ENCODE results near the gene RREB1.
A peak's percentile ranks its signal among the peaks of the same experiment; 100 is the strongest.

RREB1 gene

DNA sequence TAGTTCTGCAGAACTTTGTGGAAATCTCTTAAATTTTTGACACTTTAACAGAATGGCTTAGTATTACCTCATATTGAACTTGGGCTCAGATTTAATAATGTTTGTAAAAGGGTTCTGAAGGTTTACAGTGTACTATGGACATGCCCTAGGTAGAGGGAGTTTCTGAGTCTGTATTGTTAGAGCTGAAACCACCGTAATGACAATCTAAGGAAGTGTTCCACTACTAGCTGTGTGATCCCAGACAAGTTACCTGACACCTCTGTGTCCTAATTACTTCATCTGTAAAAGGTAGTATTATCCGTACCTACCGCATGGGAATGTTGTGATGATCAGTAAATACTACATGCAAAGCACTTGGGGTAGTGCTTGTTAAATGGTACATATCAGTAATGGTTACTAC lies 86.9 kb downstream of the RREB1 start:
- no peak for DNase-seq (ENCODE audit: low spot score)

DNA sequence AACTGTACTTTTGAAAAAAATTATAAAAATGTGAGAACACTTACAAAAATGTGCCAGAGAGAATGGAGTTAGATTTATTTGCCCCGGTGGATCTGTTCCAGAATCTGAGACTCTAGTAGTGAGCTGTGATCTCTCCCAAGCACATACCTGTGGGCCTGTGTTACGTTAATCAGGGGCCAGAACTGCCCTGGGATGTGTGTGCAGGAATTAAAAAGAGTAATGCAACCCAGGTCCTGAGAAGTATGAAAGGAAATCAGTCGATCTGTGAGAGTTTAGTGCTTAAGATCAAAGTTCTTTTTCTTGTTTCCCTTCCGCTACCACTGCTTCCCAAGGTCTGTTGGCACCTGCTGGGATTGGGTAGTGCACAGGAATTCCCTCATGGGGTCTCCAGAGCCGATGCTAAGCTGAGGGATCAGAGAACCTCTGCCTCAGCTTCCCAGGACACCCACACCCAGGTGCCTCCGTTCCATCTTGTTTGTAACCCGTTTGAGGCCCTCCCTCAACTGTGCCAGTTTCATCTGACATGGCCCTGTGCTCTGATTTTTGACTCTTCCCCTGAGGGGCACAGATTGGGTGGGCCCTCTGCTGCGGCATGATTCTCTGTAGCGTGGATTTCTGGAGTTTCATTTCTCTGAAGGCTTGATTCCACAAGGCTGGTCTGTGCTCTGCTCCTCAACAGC lies 87.7 kb downstream of the RREB1 start:
- peak; percentile 17 for DNase-seq (ENCODE audit: low spot score)

DNA sequence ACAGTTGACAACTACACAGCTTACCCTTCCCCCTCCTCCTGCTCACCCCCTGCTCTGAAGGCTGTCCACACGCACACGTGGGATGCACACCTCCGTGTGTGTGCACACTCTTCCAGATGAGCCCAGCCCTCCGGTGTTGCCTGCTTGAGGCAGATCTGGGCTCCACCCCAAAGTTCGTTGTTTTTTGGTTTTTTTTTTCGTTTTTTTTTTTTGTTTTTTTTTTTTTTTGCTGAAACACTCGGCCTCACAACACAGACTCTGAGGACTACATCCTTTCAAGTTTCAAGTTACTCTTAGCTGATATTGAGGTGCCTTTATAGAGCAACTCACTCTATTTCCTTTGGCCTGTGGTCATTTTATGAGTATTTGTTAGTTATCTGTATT lies 88.2 kb downstream of the RREB1 start:
- no peak for DNase-seq (ENCODE audit: low spot score)

DNA sequence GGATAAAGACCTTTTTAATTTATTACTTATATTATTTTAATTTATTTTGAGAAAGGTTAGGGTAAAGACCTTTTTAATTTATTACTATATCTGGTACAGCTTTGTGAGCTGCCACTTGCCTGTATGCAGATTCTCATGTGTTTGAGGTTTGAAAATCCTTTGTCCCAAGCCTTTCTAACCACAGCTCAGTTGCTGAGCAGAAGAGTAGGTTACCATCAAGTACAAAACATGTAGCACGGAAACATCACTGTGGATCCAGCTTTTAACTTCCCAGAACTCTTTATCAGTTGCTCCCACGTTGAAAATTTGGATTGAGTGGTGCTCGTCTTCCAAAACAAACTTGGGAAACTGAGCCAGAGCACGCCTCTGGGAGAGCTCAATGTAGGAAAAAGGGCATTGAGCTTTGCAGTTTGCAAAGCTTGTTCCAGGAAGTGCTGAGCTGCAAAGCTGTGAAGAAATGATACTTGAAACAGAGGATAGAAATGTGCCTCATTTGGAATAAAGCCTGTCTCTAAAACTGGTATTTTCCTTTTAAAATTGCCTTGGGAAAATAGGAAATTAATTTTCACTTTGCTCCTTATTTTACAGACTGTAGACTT lies 89.0 kb downstream of the RREB1 start:
- no peak for DNase-seq (ENCODE audit: low spot score)

DNA sequence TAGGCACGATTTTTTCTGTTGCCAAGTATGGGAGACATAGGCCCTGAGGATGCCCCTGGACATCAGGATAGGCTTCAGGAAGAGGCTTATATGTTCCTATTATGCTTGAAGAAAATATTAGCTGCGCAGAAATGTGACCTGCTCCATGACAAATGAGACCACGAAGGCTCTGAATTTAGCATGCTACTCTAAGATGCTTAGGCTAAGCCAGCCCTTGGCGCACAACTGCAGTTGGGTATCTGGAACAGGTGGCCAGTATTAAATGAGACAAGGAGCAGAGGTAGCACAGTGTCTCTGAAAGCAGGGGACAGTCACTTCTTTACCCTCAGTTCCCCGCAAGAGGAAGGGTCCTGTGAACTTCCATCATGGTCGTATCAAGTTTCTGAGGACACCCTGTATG lies 90.0 kb downstream of the RREB1 start:
- no peak for DNase-seq (ENCODE audit: low spot score)

DNA sequence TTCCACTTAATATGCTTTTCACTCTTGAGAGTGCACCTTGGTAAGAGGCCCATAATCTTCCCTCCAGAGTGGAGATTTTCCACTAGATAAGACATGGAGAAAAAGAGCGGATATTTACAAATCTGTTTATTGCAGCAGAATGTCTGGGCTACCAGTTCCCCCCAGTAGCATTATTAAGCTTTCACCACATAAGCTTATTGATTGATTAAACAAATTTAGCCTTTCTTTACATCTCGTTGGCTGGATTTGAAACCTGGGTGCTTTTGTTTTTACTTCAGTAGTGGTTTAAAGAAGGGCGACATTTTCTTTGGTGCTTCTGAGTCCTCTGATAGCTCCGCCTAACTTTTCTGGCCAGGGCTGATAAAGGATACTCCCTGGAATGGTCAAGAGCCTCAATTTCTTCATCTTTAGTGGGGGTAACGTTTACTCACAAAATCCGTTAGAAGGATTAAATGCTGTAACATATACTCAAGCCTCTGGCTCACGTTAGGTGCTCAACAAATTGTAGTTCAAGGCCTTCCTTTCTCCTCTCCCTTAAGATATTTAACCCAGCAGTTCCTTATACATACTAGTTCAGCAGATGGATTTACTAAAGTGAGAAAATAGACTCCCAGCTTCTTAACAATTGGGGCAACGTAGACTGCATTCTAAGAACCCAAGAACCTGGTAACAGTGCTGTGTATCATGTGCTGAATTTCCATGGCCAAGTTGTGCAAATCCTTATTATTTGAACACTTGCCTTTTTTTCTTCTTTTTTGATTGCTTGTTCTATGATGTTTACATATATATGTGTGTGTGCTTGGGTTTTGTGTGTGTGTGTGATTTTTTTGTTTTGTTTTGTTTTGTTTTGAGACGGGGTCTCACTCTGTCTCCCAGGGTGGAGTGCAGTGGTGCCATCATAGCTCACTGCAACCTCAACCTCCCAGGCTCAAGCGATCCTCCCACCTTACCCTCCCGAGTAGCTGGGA lies 91.4 kb downstream of the RREB1 start:
- DNase-seq (ENCODE audit: low spot score): no peak

DNA sequence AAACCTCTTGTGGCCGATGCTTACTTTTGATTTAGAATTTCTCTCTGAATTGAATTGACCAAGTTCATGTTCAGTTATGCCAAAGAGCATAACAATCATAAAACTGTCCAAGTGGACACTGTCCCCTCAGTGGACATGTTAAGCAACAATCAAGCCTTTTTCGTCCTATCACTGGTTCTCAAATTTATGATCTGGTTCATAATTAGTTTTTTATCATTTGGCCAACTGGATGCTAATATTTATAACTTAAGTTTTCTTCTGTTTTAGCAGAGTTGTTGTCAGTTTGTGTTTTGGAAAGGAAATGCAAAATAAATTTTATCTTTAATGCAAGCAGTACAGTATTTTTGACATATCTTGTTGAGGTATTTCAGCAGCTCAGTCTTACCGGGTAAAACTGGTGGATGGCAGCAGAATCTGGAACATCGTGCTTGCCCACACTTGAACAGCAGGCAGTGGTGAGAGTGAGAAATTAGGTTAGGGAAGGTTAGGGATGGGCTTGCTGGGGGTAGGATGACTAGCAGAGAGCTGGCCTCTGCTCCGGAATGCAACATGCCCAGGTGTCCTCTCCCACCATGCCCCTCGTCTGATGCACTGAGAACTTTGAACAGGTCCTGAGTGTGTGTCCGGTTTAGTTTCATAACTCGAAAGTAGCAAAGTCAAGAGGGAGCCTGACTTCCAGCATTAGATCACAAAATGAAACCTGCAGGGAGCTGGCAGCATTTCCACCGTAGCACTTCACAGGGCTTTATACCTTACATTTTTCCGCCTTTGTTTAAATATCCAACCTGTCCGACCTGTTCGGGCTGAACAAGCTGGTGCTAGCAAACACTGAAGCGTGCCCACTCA lies 93.1 kb downstream of the RREB1 start:
- no peak for DNase-seq (ENCODE audit: low spot score)

DNA sequence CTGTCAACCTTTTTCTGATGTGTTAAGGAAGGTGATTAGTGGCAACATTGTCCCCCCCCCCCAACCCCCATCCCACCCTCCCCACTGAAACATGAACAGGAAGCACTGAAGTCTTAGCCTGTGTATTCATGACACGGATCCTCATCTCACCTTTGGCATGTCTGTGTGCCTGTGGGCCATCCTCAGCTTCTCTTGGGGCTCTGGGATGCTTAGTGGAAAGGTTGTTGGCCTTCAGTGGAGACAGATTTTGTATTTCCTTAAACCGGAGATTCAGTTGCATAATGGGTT lies 93.6 kb downstream of the RREB1 start:
- no peak for DNase-seq (ENCODE audit: low spot score)

DNA sequence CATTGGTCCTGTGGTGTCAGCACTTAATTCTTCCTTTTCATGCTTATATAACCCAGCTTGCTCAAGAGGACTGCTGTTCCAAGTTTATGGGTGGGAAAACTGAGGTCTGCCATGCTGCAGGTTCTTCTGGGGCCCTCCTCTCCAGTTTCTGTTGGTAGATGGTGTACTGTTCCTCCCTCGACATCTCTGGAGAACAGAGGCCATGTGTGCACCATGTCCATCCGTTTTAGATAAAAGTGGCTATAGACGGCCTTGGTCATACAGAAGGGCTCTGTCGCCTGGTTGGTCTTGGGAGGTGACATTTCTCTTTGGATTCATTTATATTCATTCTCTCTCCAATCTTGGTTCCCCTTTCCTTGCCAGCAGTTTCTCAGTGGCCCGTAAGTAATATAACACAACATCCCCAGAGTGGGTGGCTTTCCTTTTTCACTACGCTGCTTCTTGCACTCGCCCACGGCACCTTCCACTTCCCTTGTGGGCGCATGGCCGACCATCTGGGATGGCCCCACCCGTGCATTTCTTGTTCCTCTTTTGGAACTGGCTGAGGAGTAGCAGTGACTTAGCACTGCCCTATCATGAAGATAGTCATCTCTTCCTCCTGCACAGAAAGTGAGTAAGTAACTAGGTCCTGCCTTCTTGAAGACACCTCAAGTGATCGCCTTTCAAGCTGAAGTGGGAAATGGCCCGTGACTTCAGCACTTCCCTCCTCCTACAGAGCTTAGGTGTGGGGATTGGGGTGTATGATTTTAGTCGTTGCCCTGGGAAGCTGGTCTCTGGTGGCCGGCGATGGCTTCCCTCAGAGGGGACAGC lies 94.2 kb downstream of the RREB1 start:
- DNase-seq (ENCODE audit: low spot score): no peak

DNA sequence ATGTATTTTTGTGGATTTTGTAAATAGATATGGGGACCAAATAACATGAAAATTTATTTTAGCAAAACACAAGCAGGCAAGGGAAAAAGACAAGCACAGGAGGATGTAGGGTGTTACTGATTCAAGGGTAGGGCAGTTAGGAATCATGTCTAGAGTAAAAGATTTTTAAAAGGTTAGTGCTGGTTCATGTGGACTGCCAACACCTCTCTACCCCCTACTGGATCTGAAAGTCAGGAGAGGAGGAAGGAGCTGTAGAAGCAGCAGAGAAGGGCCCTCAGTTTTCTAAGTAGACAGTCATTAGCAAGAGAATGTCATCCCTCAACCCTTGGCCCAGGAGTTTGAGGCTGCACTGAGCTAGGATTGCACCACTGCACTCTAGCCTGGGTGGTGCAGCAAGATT lies 95.2 kb downstream of the RREB1 start:
- no peak for DNase-seq (ENCODE audit: low spot score)

DNA sequence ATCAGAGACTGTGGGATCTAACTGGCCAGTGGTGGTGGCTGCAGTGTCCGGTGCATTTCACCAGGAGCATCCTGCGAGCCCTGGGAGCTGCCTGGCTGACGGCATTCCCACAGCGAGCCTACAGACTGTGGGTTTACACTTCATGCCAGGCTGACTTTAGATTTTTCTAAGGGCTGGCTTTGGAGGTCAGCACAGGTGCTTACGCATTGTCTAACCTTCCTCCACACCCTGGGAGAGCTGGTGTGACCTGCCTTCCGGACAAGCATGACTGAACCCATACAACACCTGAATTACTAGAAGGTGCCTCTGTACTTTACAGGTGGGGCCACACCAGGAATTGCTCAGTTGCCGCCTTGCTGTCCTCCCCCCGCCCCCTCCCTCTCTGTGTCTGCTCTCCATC lies 96.2 kb downstream of the RREB1 start:
- DNase-seq (ENCODE audit: low spot score): no peak

DNA sequence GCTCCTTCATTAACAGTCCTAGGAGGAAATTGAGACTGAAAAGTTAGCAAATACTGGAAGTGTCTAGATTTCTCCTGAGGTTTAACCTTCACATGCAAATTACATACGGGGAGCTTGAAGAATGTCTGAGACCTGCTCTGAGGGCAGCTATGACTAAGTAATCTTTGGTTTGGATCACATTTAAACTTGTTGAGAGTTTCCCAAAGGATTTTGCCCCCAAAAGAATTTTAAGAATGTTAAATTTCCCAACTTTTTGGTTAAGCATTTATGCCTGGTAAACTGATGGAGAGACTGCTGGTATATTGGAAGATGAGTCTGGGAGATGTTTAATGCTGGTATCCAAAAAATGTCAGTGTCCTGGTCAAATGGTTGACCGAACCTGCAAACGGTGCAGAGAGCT lies 97.0 kb downstream of the RREB1 start:
- DNase-seq (ENCODE audit: low spot score): peak; percentile 57

DNA sequence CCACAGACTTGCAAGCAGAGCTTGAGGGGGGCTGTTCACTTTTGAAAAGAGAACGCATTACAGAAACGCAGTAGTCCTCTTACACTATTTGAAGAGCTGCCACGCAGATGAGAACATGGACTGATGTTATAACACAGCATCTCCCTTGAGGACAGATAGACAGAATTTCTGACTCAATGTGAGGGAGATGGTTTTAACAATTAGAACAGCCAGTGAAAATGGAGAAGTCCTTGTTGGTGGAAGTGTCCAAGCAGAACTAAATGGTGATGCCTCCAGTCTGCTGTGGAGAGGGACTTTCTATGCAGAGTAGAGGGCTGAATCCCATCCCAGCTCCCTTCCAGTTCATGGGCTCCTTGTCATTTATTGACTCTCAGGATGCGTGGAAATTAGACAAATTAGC lies 100.0 kb downstream of the RREB1 start:
- DNase-seq (ENCODE audit: low spot score): no peak

DNA sequence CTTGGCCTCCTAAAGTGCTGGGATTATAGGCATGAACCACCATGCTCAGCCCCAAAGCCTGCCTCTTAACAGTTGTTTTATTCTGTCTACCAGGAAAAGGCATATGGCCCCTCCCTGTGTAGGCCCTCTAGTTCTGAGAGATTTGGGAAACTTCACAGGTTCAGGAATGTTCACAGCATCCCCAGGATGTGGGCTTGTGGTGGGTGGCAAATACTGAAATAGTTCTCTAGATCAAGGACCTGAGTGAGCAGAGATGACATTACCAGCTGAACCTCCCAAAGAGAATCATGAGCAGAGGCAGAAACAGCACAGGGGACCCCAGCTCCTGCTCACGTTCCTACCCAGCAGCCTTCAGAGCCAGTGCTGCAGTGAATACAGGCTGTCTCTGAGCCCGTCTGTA lies 105.7 kb downstream of the RREB1 start:
- DNase-seq (ENCODE audit: low spot score): no peak

DNA sequence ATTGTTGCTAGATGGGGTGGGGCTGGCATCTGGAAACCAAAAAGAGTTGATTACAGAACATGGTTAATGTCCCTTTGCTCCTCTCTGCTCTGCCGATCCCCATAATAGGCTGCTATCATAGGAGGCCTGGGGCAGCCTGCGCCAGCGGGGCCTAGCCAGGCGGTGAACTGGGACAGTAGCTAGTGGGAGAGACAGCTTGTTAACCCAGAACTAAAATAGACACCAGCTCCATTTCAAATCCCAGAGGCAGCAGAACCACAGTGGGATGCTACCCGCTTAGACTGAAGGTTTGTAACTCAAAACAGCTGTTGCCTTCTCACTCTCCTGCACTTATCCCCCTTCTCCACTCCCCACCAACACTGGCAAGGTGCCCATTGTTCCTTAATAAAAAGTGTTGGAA lies 106.7 kb downstream of the RREB1 start:
- no peak for DNase-seq (ENCODE audit: low spot score)

DNA sequence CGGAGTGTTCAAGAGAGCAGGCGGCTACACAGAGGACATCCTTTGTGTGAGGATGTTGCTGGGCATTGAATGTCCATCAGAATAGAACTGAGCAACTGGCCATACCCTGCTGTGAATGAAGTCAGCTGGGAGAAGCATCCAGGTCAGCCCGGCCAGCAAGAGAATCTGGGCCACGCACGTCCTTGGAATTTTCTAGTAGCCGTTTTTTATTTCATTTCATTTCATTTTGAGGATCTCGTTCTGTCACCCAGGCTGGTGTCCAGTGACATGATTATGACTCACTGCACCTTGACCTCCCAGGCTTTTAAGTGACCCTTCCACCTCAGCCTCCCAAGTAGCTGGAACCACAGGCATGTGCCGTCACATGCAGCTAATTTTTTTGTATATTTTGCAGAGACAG lies 107.4 kb downstream of the RREB1 start:
- no peak for DNase-seq (ENCODE audit: low spot score)

DNA sequence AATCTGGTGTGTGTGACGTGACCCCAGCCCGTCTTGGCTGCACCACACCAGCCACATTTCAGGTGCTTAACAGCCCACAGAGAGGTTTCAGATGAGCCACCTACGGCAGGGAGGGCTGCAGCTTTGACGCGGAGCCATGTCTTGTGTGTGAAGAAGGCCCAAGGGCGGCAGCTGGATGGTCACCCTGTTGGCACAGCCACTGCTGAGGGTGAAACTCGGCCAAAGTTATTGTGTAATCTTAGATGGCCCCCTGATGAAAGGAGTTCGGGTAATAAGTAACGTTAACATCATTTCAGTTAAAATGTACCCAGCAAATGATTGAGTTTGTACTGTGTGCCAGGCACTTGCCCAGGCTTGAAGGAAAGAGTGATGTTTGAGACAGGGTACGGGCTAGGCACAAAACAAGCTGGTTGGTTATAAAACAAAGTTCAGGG lies 108.1 kb downstream of the RREB1 start:
- DNase-seq (ENCODE audit: low spot score): no peak

DNA sequence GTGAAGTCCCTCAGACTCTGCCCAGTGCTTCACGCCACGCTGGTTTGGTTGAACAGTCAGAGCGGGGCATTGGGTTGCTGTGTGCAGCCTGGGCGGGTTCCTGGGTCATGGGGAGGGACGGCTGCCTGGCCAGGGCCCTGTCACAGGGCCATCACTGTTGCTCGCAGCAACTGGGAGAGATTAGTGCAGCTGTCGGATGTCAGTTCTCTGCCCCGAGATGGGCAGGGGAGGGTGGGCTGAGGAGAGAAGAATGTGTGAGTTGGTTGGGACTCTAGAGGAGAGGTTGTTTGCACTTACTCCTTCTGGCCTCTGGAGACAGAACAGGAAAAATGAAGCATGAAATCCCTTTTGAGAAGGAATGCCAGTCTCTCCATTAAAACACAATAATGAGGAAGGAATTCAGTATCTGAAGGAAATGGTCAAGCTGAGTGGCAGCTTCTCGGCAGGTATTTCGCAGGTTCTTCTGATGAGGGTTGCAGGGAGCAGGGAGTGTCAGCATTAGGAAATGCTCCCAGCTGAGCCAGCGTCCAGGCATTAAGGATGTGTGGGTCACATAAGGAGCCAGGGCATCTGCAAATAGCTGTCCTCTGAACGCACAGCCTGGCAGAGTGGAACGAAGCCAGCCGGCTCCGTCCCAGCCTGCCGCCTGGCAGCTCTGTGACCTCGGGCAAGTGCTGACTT lies 109.3 kb downstream of the RREB1 start:
- DNase-seq (ENCODE audit: low spot score): no peak

DNA sequence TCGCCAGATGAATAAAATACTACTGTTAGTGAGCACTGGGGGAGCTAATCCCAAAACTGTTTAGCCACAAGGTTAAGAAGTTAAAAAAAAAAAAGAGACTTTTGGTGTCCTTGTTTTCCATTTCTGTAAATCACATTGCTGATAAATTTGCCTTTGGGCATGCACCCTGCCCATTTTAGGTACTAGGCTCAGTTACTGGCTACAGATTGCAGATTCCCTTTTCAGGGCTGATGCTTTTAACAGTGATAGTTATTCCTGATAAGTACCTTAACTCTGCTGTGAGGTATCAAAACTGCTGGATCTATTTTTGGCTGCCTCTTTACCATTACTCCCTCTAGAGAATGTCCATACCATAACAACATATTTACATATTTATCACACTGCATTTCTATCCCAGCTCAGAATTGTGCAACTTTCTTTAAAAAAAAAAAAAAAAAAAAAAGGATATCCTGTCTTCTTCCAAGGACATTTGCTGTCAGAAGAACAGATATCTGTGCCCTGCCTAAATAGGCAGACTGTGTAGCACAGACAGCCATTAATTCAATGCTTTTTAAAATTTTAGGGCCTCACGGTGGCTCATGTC lies 110.7 kb downstream of the RREB1 start:
- DNase-seq (ENCODE audit: low spot score): no peak

DNA sequence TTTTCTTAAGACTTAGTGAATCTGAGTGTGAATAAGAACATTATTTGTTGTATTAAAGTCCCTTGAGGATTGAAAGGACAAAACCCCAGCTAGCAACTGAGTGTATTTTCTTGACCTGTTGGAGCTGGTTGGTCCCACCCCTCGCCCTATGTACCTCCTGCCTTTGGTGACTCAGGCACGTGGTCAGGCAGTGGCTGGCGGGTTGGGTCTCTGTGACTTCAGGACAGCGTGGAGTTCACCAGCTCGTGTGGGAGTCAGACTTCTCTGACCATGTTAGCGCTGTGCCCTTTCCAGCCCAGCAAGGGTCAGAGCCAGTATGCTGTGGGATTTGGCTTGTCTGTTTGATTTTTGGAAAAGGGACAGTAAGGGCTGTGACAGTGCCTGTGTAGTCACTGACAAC lies 111.5 kb downstream of the RREB1 start:
- DNase-seq (ENCODE audit: low spot score): no peak

DNA sequence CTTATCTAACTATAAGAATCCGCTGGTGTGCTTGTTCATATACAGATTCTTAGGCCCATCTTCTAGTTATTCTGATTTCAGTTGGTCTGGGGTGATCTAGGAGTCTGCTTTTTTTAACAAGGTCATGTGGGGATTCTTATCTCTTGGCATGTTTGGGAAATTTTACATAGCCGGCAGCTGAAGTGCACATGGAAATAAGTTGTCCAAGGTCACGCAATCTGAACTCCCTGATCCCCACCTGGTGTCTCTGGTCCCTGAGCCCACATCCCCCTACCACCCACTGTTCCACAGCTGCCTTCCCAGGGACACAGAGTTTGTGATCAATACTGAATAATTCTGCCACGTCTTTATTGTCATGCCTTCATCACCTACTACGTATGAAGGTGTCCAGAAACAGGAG lies 114.4 kb downstream of the RREB1 start:
- no peak for DNase-seq (ENCODE audit: low spot score)
